Activated CD8-positive, alpha-beta T cell treated with anti-CD3 and anti-CD28 coated beads for 36 hours (primary cell): Measurements from ENCODE around the gene DCC. TPM values are rescaled to one million over a fixed set of nuclear protein-coding genes. Genes with fewer than 3 reads are reported as not detected.

Experiments
- ATAC-seq: fragments of 200-7000 bp; cut with Tn5 transposase; one replicate; pipeline ENCODE4 v1.10.0; 2021; ENCODE audit warnings: mild to moderate bottlenecking, moderate library complexity
- CTCF ChIA-PET: fragments of 350-600 bp; sonication (Branson Sonifier 250); formaldehyde crosslinking; loops from one replicate; lab custom pipeline; 2021; ENCODE audit warnings: antibody characterized with exemption; lab: Charles Lee
- POLR2A ChIA-PET: fragments of 350-600 bp; sonication (Branson Sonifier 250); formaldehyde crosslinking; loops from one replicate; lab custom pipeline; 2021; ENCODE audit warnings: antibody characterized with exemption; lab: Charles Lee
- DNase-seq: peaks from one replicate; pipeline ENCODE4 v3.0.0-alpha.2; 2020
- H3K27ac Mint-ChIP-seq: one replicate; pipeline ENCODE4 v1.8.0; 2021; ENCODE audit warnings: mild to moderate bottlenecking, mixed read lengths
- H3K27me3 Mint-ChIP-seq: one replicate; pipeline ENCODE4 v1.8.0; 2021; ENCODE audit warnings: mixed read lengths
- H3K36me3 Mint-ChIP-seq: one replicate; pipeline ENCODE4 v1.8.0; 2021; ENCODE audit warnings: low read depth, mixed read lengths
- H3K4me1 Mint-ChIP-seq: one replicate; pipeline ENCODE4 v1.8.0; 2021; ENCODE audit warnings: low read depth, mixed read lengths
- H3K4me3 Mint-ChIP-seq: one replicate; pipeline ENCODE4 v1.8.0; 2021; ENCODE audit warnings: mild to moderate bottlenecking, moderate library complexity, mixed read lengths
- H3K9me3 Mint-ChIP-seq: one replicate; pipeline ENCODE4 v1.8.0; 2021; ENCODE audit warnings: mixed read lengths
- intact Hi-C: fragments of 100-400 bp; cut with micrococcal nuclease; formaldehyde crosslinking; loops from one replicate; pipeline ENCODE4 v1.10.0; 2022
- total RNA-seq, 2 experiments: library from RNA; stranded (reverse); gene quantifications; one replicate each; pipeline ENCODE4 v1.2.3, GENCODE V29; 2021
- TF ChIP-seq, protein P1 (sequence below): fragments of 200-600 bp; IDR thresholded peaks from one replicate; pipeline ENCODE4 v1.8.0; 2022; ENCODE audit warnings: antibody characterized with exemption, mild to moderate bottlenecking

The DCC gene
- total RNA-seq, 2 experiments from 2014 or later: not detected

DNA sequence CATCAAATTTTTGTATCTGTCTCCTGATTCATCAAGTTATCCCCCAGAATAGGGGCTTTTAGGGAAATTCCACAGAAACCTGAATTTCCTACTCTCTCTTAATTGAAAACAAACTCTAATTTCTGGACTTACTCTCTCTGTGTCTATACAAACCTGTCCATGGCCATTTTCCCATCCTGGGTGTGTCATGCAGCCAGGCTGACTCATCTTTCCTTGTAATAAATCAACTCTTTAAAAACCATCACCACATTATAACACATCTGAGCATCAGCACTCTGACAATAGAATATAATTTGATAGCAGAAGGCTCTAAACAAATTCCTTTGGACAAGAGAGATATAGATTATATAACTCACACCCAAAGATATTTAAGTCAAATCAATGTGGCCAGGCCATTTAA is 610.2 kb downstream of the DCC start:
- no peak overlapping the region for H3K27ac Mint-ChIP-seq
- peaks cover 2% of the 10 kb centered on the region for H3K9me3 Mint-ChIP-seq
- TF ChIP-seq, protein P1, sequence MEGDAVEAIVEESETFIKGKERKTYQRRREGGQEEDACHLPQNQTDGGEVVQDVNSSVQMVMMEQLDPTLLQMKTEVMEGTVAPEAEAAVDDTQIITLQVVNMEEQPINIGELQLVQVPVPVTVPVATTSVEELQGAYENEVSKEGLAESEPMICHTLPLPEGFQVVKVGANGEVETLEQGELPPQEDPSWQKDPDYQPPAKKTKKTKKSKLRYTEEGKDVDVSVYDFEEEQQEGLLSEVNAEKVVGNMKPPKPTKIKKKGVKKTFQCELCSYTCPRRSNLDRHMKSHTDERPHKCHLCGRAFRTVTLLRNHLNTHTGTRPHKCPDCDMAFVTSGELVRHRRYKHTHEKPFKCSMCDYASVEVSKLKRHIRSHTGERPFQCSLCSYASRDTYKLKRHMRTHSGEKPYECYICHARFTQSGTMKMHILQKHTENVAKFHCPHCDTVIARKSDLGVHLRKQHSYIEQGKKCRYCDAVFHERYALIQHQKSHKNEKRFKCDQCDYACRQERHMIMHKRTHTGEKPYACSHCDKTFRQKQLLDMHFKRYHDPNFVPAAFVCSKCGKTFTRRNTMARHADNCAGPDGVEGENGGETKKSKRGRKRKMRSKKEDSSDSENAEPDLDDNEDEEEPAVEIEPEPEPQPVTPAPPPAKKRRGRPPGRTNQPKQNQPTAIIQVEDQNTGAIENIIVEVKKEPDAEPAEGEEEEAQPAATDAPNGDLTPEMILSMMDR: no peak
- ChIA-PET POLR2A (no interaction called here), CTCF (no interaction called here)
- no peak for ATAC-seq
- DNase-seq: no peak
- no peaks in the 10 kb centered on the region for H3K27me3 Mint-ChIP-seq
- H3K4me1 Mint-ChIP-seq: no peaks in the 10 kb centered on the region
- H3K4me3 Mint-ChIP-seq: no peak overlapping the region
- intact Hi-C loops: no loop called here
- no peaks in the 10 kb centered on the region for H3K36me3 Mint-ChIP-seq

DNA sequence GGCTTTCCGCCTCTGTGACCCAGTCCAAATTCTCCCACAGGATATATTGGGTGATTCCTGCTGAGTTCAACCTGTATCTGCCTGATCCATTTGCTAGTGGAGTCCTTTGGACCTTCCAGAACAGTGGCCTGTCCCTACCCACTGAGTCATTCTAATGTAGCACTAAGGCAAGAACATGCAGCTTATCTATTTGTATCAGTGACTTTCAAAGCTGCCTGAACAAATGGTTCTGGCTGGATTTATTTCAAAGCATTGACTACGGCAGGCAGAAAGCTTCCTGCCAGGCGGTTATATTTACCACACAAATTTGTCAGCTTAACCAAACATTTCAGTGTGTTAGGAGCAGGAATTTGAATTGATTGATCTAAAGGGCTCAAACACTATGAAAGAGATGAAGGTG is 613.4 kb downstream of the DCC start:
- TF ChIP-seq, protein P1: no peak
- no peaks in the 10 kb centered on the region for H3K4me1 Mint-ChIP-seq
- ChIA-PET POLR2A (no interaction called here), CTCF (no interaction called here)
- peaks cover 2% of the 10 kb centered on the region for H3K9me3 Mint-ChIP-seq
- no peaks in the 10 kb centered on the region for H3K36me3 Mint-ChIP-seq
- intact Hi-C loops: no loop called here
- DNase-seq (no peak), ATAC-seq (no peak)
- H3K4me3 Mint-ChIP-seq: no peak overlapping the region
- H3K27me3 Mint-ChIP-seq: no peaks in the 10 kb centered on the region
- no peak overlapping the region for H3K27ac Mint-ChIP-seq

DNA sequence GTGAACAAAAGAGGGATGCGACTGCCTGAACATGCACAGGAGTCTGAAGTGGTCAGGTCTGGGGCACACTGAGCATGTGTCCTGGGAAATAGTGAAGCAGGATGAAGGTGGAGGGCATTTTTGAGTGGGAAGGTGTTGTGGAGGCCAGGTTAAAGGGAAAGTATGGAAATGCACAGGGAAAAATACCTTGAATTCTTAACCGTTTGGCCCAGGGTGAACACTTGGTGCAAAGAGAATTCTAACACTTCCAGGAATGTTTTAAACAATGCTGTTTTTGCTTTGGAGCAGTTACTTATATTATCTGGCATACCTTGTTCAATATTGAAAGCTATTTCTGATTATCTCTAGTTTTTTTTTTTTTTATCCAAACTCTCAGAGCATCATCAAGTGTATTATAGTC is 623.5 kb downstream of the DCC start:
- Mint-ChIP-seq H3K27ac (no peak overlapping the region), H3K27me3 (no peaks in the 10 kb centered on the region), H3K36me3 (no peaks in the 10 kb centered on the region), H3K9me3 (peaks cover 8% of the 10 kb centered on the region), H3K4me1 (no peaks in the 10 kb centered on the region), H3K4me3 (no peak overlapping the region)
- ChIA-PET CTCF (no interaction called here), POLR2A (no interaction called here)
- ATAC-seq (no peak), DNase-seq (no peak)
- TF ChIP-seq, protein P1: no peak
- intact Hi-C loops: no loop called here

DNA sequence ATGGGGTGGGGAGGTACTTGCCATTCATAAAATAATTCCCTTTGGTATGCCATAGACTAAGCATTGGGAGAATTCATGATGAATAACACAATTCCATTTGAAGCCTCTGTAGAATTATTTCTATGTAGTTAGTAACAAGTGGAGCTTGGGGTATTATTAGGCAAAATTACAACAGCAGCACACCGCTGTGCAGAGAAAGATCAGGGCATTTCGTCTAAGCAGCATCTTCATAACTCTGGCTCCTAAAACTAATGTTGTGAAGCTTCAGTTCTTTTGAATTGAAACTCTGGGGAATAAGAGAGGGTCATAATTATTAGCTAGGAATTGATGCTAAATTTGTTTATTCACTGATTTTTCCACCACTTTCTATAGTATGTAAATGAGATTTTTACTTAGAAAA is 630.7 kb downstream of the DCC start:
- TF ChIP-seq, protein P1: no peak
- Mint-ChIP-seq H3K9me3 (peaks cover 9% of the 10 kb centered on the region), H3K27ac (no peak overlapping the region), H3K4me3 (no peak overlapping the region), H3K36me3 (no peaks in the 10 kb centered on the region), H3K4me1 (no peaks in the 10 kb centered on the region), H3K27me3 (no peaks in the 10 kb centered on the region)
- DNase-seq: no peak
- no peak for ATAC-seq
- intact Hi-C loops: no loop called here
- ChIA-PET POLR2A (no interaction called here), CTCF (no interaction called here)

DNA sequence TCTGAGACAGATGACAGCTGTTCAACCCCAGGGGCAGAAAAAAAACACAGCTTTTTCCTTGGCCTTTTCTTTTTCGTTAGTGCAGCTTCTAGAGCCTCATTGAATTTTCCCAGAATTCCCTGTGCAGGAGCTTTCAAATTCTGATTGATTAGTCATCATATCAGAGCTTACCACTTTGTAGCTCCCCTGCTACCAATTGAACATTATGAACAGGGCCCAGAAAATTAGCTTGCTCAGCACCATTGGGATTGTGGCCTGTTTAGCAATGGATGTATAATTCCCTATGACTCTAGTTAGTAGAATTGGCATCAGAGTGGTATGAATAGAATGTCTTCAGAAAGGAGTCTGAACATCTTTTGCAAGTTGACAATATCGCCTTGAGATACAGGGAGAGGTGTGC is 631.1 kb downstream of the DCC start:
- no peak for ATAC-seq
- CTCF ChIA-PET: no interaction called here

More for the DNA sequence above, 631.1 kb downstream of the DCC start:
- Mint-ChIP-seq H3K4me3 (no peak overlapping the region), H3K4me1 (no peaks in the 10 kb centered on the region), H3K27ac (no peak overlapping the region), H3K27me3 (no peaks in the 10 kb centered on the region), H3K9me3 (peaks cover 5% of the 10 kb centered on the region), H3K36me3 (no peaks in the 10 kb centered on the region)
- TF ChIP-seq, protein P1: no peak
- DNase-seq: no peak
- POLR2A ChIA-PET: no interaction called here
- intact Hi-C loops: no loop called here
